Transverse colon (tissue), 4 donors: ENCODE measurements around the gene AS3MT. TPM values are rescaled to one million over a fixed set of nuclear protein-coding genes. Genes with fewer than 3 reads are reported as not detected.
A peak's percentile ranks its signal among the peaks of the same experiment; 100 is the strongest.

ENCODE experiments used
- DNase-seq: peaks from one replicate; pipeline ENCODE4 v3.0.0-alpha.2; 2019
- H3K27ac ChIP-seq, 4 donors: fragments of 200-600 bp; sonication (generic); 2 replicates each; pipeline ENCODE4 v1.5.1; 2016 to 2018; ENCODE audit warnings: inconsistent platforms in 4 of 4
- H3K27me3 ChIP-seq: fragments of 200-600 bp; sonication (generic); 2 replicates; pipeline ENCODE4 v1.5.1; 2017; ENCODE audit warnings: inconsistent platforms
- H3K36me3 ChIP-seq, 4 donors: fragments of 200-600 bp; sonication (generic); 2 replicates each; pipeline ENCODE4 v1.5.1; 2017 to 2019; ENCODE audit warnings: inconsistent platforms in 4 of 4
- H3K4me1 ChIP-seq, 4 donors: fragments of 200-600 bp; sonication (generic); 2 replicates each; pipeline ENCODE4 v1.5.1; 2017 to 2020; ENCODE audit warnings: inconsistent platforms in 4 of 4
- H3K4me3 ChIP-seq, 4 donors: fragments of 200-600 bp; sonication (generic); 1 replicate in 1 of 4; 2 replicates in 3 of 4; pipeline versions ENCODE4 v1.5.1 to v1.6.1; 2017 to 2019; ENCODE audit warnings: inconsistent platforms in 4 of 4
- H3K9me3 ChIP-seq, 2 donors: fragments of 200-600 bp; sonication (generic); 2 replicates each; pipeline ENCODE4 v1.5.1; 2017 to 2019; ENCODE audit warnings: inconsistent platforms in 2 of 2
- EP300 ChIP-seq: sonication (generic); formaldehyde crosslinking; IDR thresholded peaks from one replicate; pipeline ENCODE4 v1.6.1; 2017; ENCODE audit warnings: antibody characterized with exemption, low read depth
- POLR2A ChIP-seq: fragments of 450-650 bp; IDR thresholded peaks from one replicate; pipeline ENCODE4 v1.6.1; 2016; ENCODE audit warnings: antibody characterized with exemption, mild to moderate bottlenecking, moderate library complexity
- POLR2AphosphoS5 ChIP-seq, 3 donors: sonication (generic); formaldehyde crosslinking; IDR thresholded peaks; one replicate each; pipeline ENCODE4 v1.6.1; 2016; ENCODE audit warnings: antibody characterized with exemption in 3 of 3
- WGBS, 2 donors: methylation state at CpG; one replicate each; pipeline ENCODE4 v1.1.5; 2018; ENCODE audit warnings: low coverage in 1 of 2; 5-methylcytosine and 5-hydroxymethylcytosine counted together
- in situ Hi-C, 4 donors: fragments of 200-750 bp; cut with MboI; loops; one replicate each; pipeline versions ENCODE4 v1.15.0 to v1.15.1; 2017; ENCODE audit warnings: low sequenced_read_pairs in 3 of 4, low pct_ligation_motif_present in 1 of 4, low pct_unique_long_range_greater_than_20kb in 1 of 4
- intact Hi-C: fragments of 100-400 bp; cut with DNase I; formaldehyde crosslinking; loops from one replicate; pipeline ENCODE4 v1.15.1; 2023; ENCODE audit warnings: low total_unique reads
- total RNA-seq, 4 donors: library from RNA; depleted of rRNA; stranded (reverse); fragments of >200 nt; gene quantifications; one replicate each; pipeline ENCODE4 v1.1.0, GENCODE V29; 2016
- TF ChIP-seq, protein P1 (sequence below), 5 experiments: fragments of 200-600 bp in 3 of 5; fragments of 450-650 bp in 2 of 5; sonication (generic) in 3 of 5; IDR thresholded peaks; 1 replicate in 2 of 5; 2 replicates in 3 of 5; pipeline ENCODE4 v1.5.1; 2016 to 2017; ENCODE audit warnings: antibody characterized with exemption in 5 of 5, inconsistent platforms in 3 of 5, mild to moderate bottlenecking in 2 of 5, moderate library complexity in 1 of 5

AS3MT gene
- total RNA-seq, 4 donors from 2014 or later, result 0.96 to 3.4 (median 2.9) TPM; not detected in 1

GRCh38 chr10:102916173-102916572, 46.9 kb downstream of the AS3MT start:
- H3K27ac ChIP-seq, result no peak overlapping the region
- no peak overlapping the region for H3K4me3 ChIP-seq
- H3K9me3 ChIP-seq, result no peaks in the 10 kb centered on the region
- H3K36me3 ChIP-seq, result no peaks in the 10 kb centered on the region
- H3K27me3 ChIP-seq, result no peaks in the 10 kb centered on the region
- no peak for DNase-seq
- H3K4me1 ChIP-seq, result peaks cover 1 to 29% (median 21%) of the 10 kb centered on the region in 4 donors
- no peak for TF ChIP-seq POLR2A
- no peak for TF ChIP-seq EP300
- TF ChIP-seq POLR2AphosphoS5 (IDR thresholded peaks at IDR 0.05), result no peak
- TF ChIP-seq, protein P1, sequence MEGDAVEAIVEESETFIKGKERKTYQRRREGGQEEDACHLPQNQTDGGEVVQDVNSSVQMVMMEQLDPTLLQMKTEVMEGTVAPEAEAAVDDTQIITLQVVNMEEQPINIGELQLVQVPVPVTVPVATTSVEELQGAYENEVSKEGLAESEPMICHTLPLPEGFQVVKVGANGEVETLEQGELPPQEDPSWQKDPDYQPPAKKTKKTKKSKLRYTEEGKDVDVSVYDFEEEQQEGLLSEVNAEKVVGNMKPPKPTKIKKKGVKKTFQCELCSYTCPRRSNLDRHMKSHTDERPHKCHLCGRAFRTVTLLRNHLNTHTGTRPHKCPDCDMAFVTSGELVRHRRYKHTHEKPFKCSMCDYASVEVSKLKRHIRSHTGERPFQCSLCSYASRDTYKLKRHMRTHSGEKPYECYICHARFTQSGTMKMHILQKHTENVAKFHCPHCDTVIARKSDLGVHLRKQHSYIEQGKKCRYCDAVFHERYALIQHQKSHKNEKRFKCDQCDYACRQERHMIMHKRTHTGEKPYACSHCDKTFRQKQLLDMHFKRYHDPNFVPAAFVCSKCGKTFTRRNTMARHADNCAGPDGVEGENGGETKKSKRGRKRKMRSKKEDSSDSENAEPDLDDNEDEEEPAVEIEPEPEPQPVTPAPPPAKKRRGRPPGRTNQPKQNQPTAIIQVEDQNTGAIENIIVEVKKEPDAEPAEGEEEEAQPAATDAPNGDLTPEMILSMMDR (IDR thresholded peaks at IDR 0.05), result no peak
- in situ Hi-C loops (loop anchor here (5.0 to 25.0 kb wide), 5 partner anchors 149 to 329 kb away; partner anchors contain the start of gene RPEL1 (in 3 of the 4)), intact Hi-C loops (loop anchor here (5.0 kb wide), 1 partner anchor 326 kb away; no protein-coding TSS in a partner anchor)
- WGBS, 2 donors, result 79 to 82% methylated on average over 6 to 7 of the region's 7 CpGs

DNA sequence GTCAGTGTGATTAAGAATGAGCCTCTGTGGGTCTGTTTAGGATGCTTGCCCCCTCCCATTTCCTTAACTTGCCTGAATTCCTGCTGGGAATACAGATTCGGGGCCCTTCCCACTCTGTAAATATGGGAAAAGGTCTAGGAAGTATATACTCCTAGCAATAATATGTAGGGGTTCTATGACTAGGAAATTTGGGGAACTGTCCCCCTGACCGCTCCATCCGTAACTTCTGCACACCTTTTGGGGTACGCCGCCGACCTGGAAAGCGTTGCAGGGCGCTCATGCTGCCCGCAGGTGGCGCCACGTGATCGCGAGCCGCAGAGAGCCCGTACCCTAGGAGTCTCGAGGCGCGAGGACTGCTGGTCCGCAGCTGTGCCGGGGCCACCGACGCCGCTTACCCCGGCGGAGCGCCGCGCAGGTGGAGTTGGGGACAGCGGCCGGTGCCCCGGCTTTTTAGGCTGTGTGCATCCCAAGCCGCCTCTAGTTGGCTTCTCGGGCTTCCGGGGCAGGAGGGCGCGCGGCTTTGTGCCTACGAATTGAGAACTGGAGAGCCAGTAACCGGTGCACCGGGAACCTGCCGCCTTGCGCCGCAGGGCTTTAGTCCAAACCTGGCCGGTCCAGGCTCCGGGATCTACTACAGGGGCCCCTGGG, 48.2 kb downstream of the AS3MT start:
- intact Hi-C loops, result loop anchor here (5.0 kb wide), 1 partner anchor 325 kb away; no protein-coding TSS in a partner anchor
- peak; percentile 86 for DNase-seq
- in situ Hi-C loops, result loop anchor here (5.0 to 25.0 kb wide), 5 partner anchors 147 to 327 kb away; partner anchors contain the start of gene RPEL1 (in 3 of the 4)
- 1% methylated on average over 44 of the region's 45 CpGs; no CpG with 5 or more reads in 1 of the 2 donors for whole genome bisulfite sequencing, 2 donors
- Histone ChIP-seq H3K36me3 (no peaks in the 10 kb centered on the region), H3K4me1 (peaks cover 5 to 42% (median 29%) of the 10 kb centered on the region in 4 donors), H3K27ac (peak overlapping the region; percentile 86 to 92 (median 92)), H3K9me3 (no peaks in the 10 kb centered on the region), H3K27me3 (no peaks in the 10 kb centered on the region), H3K4me3 (peak overlapping the region; percentile 24 to 91 (median 78))
- TF ChIP-seq POLR2AphosphoS5 (IDR thresholded peaks at IDR 0.05) (peak in 1 of 3 donors; percentile 19), POLR2A (no peak), EP300 (no peak)
- TF ChIP-seq, protein P1 (IDR thresholded peaks at IDR 0.05), result peak; percentile 96 to 99 (median 99)

- Histone ChIP-seq H3K27ac (peak within 1 kb of the TSS; percentile 86 to 92 (median 92)), H3K4me1 (peaks cover 5 to 49% (median 34%) of the 10 kb centered on the region in 4 donors), H3K9me3 (no peaks in the 10 kb centered on the region), H3K27me3 (no peaks in the 10 kb centered on the region), H3K36me3 (no peaks in the 10 kb centered on the region), H3K4me3 (peak within 1 kb of the TSS; percentile 71 to 94 (median 88))
- WGBS, 2 donors, result 1% methylated on average over 55 of the region's 80 CpGs; no CpG with 5 or more reads in 1 of the 2 donors
- intact Hi-C loops (loop anchor here (5.0 kb wide), 1 partner anchor 324 kb away; no protein-coding TSS in a partner anchor), in situ Hi-C loops (loop anchor here (5.0 to 25.0 kb wide), 5 partner anchors 147 to 327 kb away; partner anchors contain the start of gene RPEL1 (in 3 of the 4))
- DNase-seq, result peak; percentile 100
- TF ChIP-seq POLR2A, result peak; percentile 63
- TF ChIP-seq POLR2AphosphoS5 (IDR thresholded peaks at IDR 0.05), result peak; percentile 47 to 85 (median 72)
- TF ChIP-seq, protein P1 (IDR thresholded peaks at IDR 0.05), result peak in 1 of 5 experiments; percentile 10
- no peak for TF ChIP-seq EP300
Measured at GRCh38 chr10:102917962-102918816, 48.9 kb downstream of the AS3MT start, which contains the start of gene CNNM2. TSS of gene CNNM2 (plus strand) at chr10:102918294. CDS start at chr10:102918481, 187 bp downstream.
